Suppressor macrophage treated with lipopolysaccharide for 4 hours (primary cell): ENCODE results near the gene GNAT2.
A peak's percentile ranks its signal among the peaks of the same experiment; 100 is the strongest.

ENCODE experiments used
- DNase-seq: peaks from one replicate; pipeline ENCODE4 v3.0.0-alpha.2; 2020

GNAT2 gene

DNA sequence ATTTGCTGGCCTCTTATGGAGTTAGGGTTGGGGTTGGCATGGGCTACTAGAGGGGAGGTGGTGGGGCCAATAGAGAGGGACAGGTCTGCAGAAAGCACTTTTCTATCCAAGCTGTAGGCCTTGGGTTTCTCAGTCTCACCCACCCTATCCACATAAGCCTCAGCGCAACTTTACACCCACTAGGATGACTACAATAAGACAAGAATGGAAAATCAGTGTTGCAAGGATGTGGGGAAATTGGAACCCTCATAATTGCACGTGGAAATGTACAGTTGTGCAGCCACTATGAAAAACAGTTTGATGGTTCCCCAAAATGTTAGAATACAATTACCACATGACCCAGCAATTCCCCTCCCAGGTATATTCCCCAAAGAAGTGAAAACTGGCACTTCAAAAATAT is 22.4 kb upstream of the GNAT2 start:
- peak; percentile 60 for DNase-seq

- no peak for DNase-seq
Measured at GRCh38 chr1:109641078-109641740, 21.8 kb upstream of the GNAT2 start.

DNA sequence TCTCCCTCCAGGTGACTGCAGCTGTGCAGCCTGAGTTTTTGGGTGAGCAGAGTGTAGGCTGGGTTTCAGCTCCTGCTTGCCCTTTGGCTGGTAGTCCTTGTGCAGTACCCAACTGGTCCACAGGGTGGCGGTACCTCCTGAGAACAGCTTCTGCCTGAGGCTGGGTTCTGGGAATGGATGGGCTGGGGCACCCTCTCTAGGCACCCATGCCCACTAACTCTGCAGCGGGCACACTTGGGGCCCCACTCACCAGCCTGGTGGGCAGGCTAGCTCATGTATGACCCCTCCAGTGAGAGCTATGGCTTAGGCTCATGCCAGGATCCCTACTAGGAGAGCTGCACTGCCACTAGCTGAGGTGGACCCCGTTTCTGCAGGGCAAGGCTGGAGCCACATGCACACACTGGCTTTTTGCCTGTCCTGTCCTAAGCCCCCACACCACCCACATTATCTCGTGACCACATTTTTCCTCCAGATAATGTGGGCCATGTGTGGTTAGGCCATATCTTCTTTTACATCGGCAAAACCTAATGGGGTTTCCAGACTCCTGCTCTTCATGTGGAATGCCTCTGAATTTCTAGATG is 21.0 kb upstream of the GNAT2 start:
- peak; percentile 88 for DNase-seq

DNA sequence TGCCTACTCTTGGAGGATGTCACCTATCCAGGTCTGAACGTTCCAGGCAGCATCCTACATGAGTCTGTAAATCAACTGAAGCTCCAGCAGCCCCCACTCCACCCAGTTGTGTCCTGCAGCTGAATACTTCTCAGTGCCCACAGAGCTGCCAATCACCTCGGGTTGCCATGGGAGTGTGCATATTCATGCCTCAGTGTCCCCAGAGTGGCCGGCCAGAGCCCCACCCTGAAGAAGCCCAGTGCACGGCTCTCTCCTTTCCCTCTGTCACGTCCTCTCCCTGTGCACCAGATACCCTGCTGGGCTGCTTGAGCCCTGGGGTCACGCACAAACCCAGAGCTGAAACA is 20.4 kb upstream of the GNAT2 start:
- no peak for DNase-seq

DNA sequence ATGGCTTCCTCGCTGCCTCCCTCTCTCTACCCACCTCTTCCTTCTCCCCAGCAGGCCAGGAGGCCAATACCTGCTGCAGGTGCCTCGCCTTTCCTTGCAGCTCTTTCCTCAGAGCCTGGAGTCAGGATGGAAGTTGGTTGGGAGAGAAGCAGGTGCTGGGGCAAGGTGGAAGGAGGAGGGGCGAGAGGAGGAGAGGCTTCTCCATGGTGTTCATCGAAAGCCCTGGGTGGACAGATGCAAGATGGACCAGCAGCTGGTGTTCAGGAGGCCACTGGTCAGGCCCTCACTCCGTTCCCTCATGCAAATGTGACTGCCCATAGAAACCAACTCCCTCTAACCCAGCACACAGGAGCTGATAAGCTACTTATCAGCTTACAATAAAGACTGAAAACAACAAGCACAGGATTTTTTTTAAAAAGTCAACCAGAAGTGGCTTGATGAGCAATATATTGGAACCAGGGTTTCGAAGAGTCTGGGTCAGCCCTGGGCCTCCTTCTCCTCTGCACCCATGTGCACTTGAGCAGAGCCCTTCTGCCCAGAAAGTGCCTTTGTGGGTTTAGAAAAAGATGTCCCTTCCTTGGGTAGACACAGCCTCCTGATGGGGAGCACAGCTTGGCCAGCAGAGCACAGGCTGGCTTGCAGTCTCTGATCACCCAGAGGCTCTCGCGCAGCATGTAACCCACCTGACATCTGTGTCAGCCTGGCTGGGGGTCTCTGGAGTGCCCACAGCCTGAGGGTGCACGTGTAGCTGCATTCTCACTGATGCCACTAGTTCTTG is 19.8 kb upstream of the GNAT2 start:
- no peak for DNase-seq

- no peak for DNase-seq
Measured at GRCh38 chr1:109637446-109637845, 18.0 kb upstream of the GNAT2 start.

DNA sequence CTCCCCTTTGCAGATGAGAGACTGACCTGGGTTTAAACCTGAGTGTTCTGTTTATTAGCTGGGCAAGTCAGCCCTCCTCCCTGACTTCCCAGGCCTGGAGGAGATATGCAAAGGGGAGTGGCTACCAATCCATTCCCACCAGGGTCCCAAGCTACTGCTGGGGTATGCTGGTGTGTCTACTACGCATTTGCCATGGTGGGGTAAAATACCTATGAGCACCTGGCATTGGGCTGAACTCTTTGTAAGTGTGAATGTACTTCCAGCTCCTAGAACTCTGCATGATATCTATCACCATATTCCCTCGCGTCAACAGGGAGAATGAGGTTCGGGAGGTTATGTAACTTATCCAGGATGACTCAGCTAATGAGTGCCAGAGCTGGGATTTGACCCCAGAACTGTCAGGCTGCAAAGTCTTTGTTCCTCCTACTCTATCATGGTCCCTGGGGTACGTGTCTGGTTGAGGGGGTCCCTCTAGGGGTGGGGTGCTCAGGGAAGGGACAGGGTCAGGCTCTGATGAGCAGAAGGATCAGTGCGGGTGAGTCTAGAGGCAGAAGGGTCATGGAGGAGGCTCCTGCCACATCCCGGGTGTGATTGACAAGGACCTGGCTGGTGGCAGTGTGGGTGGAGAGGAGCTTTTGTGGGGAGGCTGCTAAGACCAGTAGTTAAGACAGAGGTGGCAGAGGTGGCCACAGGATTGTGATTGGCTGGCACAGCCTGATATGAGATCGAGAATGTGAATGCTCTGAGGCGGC is 17.0 kb upstream of the GNAT2 start:
- no peak for DNase-seq

DNA sequence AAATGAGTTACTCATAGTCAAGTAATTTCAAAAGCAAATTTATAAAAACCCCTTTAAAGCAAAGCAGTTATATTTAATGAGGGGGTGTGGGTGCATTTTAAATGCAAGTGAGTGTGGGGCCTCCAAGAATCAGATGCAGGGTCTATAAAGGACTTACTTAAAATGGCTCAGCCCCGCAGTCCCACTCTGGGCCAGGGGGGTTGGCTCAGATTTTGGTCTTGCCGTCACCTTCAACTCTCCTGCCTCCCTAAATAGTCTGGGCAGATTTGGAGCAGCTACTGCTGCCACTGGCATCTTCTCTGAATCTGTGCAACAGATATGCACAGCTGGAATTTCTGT is 16.4 kb upstream of the GNAT2 start:
- DNase-seq, result no peak

- DNase-seq, result no peak
Measured at GRCh38 chr1:109634771-109635750, 15.6 kb upstream of the GNAT2 start.

GRCh38 chr1:109634292-109634691 is 14.9 kb upstream of the GNAT2 start:
- peak; percentile 67 for DNase-seq

- DNase-seq, result no peak
Measured at GRCh38 chr1:109632671-109633346, 13.4 kb upstream of the GNAT2 start.

DNA sequence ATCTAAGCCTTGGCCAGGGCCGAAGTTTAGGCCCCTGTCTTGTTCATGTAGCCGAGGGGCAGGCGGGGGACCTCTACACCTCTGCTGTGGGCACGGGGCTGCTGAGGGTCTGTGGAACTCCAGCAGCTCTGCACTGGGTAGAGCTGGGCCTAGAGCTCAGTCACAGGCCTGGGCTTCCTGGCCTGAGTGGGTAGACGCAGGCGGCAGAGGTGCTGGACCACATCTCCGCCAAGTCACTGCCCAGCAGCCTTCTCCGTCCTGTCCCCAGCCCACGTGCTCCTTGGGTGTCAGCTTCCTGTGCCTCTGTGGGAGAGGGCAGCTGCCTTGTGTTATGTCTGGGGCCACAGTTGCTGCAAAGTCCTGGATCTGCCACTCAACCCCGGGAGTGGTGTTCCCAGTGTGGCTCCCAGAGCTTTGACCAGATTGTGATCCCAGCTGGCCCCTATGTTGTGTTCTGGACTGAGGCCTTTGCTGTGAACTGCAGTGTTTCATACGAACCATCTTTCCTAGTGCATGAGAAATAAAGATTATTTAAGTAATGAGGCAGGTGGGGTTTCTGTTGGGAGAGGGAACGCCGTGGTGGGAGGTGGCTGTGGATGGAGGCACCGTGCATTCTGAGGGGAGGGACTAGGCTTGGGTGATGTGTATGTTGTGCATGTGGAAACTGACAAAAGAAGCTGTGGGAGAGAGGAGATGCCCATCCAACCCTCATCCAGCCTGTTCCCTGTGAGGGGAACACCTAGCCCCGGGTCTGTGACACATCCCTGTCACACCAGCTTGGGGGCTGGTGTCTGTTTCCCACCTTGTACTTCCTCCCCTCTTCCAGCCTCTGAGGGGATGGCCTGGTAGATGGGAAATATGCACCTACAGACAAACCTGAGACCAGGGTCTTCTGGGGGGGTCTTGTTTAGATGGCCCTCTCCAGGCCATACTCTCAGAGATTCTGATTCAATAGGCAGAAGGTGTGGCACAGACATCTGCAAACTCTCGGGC is 12.4 kb upstream of the GNAT2 start:
- no peak for DNase-seq

GRCh38 chr1:109630898-109631512 is 11.6 kb upstream of the GNAT2 start:
- no peak for DNase-seq

DNA sequence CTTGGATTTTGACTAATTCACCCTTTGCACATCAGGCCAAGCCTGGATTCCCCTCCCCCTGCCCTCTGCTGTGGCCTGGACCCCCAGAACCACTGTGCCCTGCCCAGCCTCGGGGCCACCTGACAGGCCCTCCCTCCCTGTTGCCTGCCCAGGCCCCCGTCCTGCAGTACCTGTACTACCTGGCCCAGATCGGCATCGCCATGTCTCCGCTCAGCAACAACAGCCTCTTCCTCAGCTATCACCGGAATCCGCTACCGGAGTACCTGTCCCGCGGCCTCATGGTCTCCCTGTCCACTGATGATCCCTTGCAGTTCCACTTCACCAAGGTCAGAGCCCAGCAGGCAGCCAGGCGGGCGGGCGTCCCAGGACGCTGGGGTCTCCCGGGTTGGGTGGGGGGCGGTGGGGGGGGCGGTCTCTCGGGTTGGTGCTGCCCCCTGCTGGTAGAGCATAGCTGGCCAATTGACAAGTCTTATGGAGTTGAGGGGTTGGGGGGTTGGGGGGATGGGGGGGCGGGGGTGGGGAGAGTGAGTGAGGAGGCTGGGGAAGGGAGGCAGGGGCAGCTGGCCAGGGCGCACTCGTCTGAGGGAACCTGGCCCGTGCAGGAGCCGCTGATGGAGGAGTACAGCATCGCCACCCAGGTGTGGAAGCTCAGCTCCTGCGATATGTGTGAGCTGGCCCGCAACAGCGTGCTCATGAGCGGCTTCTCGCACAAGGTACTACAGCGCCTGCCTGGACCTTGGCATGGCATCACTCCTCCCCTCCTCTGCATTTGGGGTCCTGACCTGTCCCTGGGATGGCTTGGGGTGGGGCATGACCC is 10.9 kb upstream of the GNAT2 start:
- no peak for DNase-seq

DNA sequence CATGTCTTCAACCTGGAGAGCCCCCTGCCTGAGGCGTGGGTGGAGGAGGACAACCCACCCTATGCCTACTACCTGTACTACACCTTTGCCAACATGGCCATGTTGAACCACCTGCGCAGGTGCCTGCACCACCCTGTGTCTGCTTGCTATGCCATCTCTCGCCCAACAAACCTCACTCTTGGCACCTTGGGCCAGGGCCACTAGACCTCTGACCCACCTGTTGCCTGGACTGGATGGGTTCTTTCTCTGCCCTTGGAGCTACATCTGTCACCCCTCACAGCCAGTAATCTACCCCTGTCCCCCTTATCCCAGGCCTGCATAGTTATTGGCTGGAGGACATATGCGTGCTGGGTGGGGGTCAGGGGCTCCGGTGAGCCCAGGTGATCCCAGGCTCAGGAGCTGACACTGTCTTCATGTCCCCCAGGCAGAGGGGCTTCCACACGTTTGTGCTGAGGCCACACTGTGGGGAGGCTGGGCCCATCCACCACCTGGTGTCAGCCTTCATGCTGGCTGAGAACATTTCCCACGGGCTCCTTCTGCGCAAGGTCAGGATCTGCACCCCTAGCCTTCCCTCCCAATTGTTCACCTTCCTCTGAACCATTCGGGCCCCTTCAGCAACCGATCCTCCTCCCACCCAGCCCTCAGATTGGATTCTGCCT is 10.1 kb upstream of the GNAT2 start:
- no peak for DNase-seq

- DNase-seq, result no peak
Measured at GRCh38 chr1:109628540-109629321, 9.3 kb upstream of the GNAT2 start.

DNA sequence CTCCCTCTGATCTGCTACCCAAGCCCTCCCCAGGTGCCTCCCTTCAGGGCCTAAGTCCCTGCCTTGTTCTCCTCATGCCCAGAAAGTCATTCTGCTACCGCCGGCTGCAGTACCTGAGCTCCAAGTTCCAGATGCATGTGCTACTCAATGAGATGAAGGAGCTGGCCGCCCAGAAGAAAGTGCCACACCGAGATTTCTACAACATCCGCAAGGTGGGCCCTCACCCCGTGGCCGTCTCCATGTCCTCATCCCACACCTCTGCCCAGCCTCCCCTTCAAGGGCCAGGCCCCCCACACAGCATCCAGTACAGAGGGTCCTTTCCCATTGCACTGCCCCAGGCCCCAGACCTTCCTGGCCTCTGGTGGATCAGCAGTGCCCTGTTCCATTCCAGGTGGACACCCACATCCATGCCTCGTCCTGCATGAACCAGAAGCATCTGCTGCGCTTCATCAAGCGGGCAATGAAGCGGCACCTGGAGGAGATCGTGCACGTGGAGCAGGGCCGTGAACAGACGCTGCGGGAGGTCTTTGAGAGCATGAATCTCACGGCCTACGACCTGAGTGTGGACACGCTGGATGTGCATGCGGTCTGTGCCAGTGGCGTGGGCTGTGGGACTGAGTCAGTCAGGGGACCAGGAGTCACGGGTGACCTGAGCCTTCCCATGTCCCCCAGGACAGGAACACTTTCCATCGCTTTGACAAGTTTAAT is 8.4 kb upstream of the GNAT2 start:
- no peak for DNase-seq
